NK-92 (cell line): Measurements from ENCODE around the gene UGT2B15.
"Not testable (repeated sequence)": the region's sequence is repeated elsewhere in the genome, so short reads cannot be mapped to it uniquely, and the experiment has no call there.

ENCODE experiments used
- DNase-seq: peaks from one replicate; lab custom pipeline; 2025; ENCODE audit not compliant: unreplicated experiment; lab: John Stamatoyannopoulos, UW

UGT2B15 gene

GRCh38 chr4:68656445-68656973 lies 13.9 kb downstream of the UGT2B15 start:
- not testable (repeated sequence) for DNase-seq

GRCh38 chr4:68655764-68656444 lies 14.5 kb downstream of the UGT2B15 start:
- no peak for DNase-seq

GRCh38 chr4:68654946-68655721 lies 15.3 kb downstream of the UGT2B15 start:
- DNase-seq = no peak

- no peak for DNase-seq
Measured at GRCh38 chr4:68651932-68652331, 18.5 kb downstream of the UGT2B15 start.

- no peak for DNase-seq
Measured at GRCh38 chr4:68630371-68630770, 40.1 kb downstream of the UGT2B15 start.

- DNase-seq = not testable (repeated sequence)
Measured at GRCh38 chr4:68622731-68623130, 47.7 kb downstream of the UGT2B15 start.

GRCh38 chr4:68617003-68617698 lies 53.3 kb downstream of the UGT2B15 start:
- DNase-seq = no peak

- DNase-seq = no peak
Measured at GRCh38 chr4:68615699-68616422, 54.6 kb downstream of the UGT2B15 start.

- DNase-seq = no peak
Measured at GRCh38 chr4:68613752-68614151, 56.7 kb downstream of the UGT2B15 start.

- no peak for DNase-seq
Measured at GRCh38 chr4:68606240-68606639, 64.2 kb downstream of the UGT2B15 start.

- DNase-seq = no peak
Measured at GRCh38 chr4:68599150-68599549, 71.3 kb downstream of the UGT2B15 start.

GRCh38 chr4:68597482-68597881 lies 73.0 kb downstream of the UGT2B15 start:
- DNase-seq = no peak
